Ishikawa (cell line): ENCODE results near the gene BMP7.

Experiments used
- CEBPB ChIP-seq: IDR thresholded peaks from 2 replicates; pipeline ENCODE4 v1.6.1; 2012
- CREB1 ChIP-seq: IDR thresholded peaks from 2 replicates; pipeline ENCODE4 v1.6.1; 2012; ENCODE audit warnings: low read depth
- EGR1 ChIP-seq: IDR thresholded peaks from 2 replicates; pipeline ENCODE4 v1.6.1; 2012
- EP300 ChIP-seq: IDR thresholded peaks from 2 replicates; pipeline ENCODE4 v1.6.1; 2012; ENCODE audit warnings: borderline replicate concordance
- FOXM1 ChIP-seq: IDR thresholded peaks from 2 replicates; pipeline ENCODE4 v1.6.1; 2012; ENCODE audit warnings: low read depth, borderline replicate concordance
- NFIC ChIP-seq: IDR thresholded peaks from 2 replicates; pipeline ENCODE4 v1.6.1; 2012
- RAD21 ChIP-seq: IDR thresholded peaks from 2 replicates; pipeline ENCODE4 v1.6.1; 2012; ENCODE audit warnings: low read depth
- REST ChIP-seq: IDR thresholded peaks from 2 replicates; pipeline ENCODE4 v1.6.1; 2012; ENCODE audit warnings: low read depth, mild to moderate bottlenecking
- TAF1 ChIP-seq: IDR thresholded peaks from 2 replicates; pipeline ENCODE4 v1.6.1; 2012; ENCODE audit warnings: low read depth, mild to moderate bottlenecking
- TCF12 ChIP-seq: IDR thresholded peaks from 2 replicates; pipeline ENCODE4 v1.6.1; 2012; ENCODE audit warnings: low read depth
- TEAD4 ChIP-seq: IDR thresholded peaks from 2 replicates; pipeline ENCODE4 v1.6.1; 2012
- USF1 ChIP-seq: IDR thresholded peaks from 2 replicates; pipeline ENCODE4 v1.6.1; 2012
- YY1 ChIP-seq: IDR thresholded peaks from 2 replicates; pipeline ENCODE4 v1.6.1; 2012; ENCODE audit warnings: low read depth
- ZBTB7A ChIP-seq: IDR thresholded peaks from 2 replicates; pipeline ENCODE4 v1.6.1; 2012; ENCODE audit warnings: low read depth
- TF ChIP-seq, protein P1 (sequence below): IDR thresholded peaks from 2 replicates; pipeline ENCODE4 v1.6.1; 2012

Gene BMP7

GRCh38 chr20:57269148-57269984, 2.9 kb upstream of the BMP7 start:
- TF ChIP-seq EGR1, result no peak
- TF ChIP-seq TEAD4, result no peak
- no peak for TF ChIP-seq TAF1
- TF ChIP-seq YY1, result no peak
- TF ChIP-seq ZBTB7A, result no peak
- no peak for TF ChIP-seq REST
- TF ChIP-seq, protein P1, sequence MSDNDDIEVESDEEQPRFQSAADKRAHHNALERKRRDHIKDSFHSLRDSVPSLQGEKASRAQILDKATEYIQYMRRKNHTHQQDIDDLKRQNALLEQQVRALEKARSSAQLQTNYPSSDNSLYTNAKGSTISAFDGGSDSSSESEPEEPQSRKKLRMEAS, result no peak
- TF ChIP-seq EP300, result no peak
- TF ChIP-seq USF1, result no peak
- no peak for TF ChIP-seq TCF12
- TF ChIP-seq FOXM1, result no peak

DNA sequence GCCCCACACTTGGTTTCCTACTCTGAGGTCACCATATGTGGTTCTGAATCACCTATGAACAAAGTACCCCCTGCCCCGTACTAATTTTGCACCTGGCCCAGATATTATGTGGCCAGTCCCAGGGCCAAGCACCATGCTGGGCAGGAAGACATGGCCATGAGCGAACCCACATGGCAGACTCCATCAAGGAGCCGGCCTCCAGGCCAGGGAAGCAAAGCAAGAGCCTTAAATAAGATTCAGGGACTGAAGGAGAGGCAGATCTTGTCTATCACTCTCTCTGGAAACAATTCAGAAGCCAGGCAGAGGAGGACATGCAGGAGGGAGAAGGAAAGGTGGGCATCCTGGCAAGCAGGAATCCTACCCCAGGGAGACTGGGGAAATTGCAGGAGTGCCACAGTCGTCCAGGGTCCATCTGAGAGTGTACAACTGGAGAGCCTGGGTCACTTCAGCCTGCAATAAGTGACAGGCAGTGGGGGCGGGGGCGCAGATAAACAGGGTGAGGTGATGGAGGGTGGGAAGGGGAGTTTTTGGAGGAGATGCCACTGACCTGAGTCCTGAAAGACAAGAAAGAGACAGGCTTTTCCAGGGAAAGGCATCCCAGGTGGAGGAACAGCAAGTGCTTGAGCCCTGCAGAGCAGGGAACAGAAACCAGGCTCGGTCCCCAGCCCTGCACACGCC, 2.1 kb upstream of the BMP7 start:
- TF ChIP-seq YY1 (no peak), ZBTB7A (no peak), USF1 (no peak), EP300 (no peak), REST (no peak), NFIC (no peak), CREB1 (no peak), TEAD4 (no peak), TCF12 (no peak), CEBPB (no peak), RAD21 (no peak), TAF1 (no peak), FOXM1 (no peak)
- TF ChIP-seq, protein P1, result no peak

DNA sequence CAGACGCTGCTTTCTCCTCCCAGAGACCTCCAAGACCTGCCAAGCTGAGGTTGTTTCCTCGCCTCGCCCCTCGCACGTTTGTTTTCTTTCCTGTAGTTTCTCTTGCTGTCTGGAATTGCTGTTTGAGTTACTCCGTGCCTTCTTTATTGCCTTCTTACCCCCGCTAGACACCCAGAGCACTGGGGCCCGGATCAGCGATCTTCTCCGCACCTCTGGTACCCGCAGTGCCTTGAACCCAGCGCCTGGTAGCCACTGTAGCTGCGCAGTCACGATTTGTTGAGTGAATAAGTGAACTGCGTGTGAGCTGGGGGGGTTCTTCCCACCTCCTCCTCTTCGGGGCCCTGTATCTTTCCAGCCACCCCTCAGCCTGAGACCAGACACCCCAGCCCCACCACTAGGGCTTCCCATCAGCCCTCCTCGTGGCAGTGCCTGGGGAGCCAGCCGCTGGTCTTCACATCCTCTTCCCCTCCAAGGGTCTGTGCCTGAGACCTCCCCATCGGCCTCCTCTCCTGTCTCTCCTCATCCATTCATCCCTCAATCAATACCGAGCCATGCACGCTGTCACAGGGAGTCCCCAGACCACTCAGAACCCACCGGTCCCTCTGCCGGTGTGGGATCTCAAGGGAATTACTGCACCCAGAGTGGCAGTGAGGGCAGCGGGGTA, 849 bp upstream of the BMP7 start:
- no peak for TF ChIP-seq RAD21
- TF ChIP-seq EGR1, result no peak
- no peak for TF ChIP-seq FOXM1
- no peak for TF ChIP-seq USF1
- no peak for TF ChIP-seq TEAD4

DNA sequence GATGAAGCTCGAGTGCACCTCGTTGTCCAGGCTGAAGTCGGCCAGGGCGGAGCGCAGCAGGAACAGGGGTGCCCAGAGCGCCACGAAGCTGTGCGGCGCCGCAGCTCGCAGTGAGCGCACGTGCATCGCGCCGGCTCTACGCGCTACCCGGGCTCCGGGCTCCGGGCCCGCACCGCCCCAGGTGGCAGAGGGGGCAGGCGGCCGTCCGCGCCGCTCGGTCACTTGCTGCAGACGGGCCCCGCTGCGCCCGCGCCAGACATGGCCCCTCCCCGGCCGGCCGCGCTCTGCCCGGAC, 497 bp downstream of the BMP7 start:
- no peak for TF ChIP-seq FOXM1
- no peak for TF ChIP-seq YY1
- TF ChIP-seq REST, result no peak
- TF ChIP-seq CREB1, result no peak
- no peak for TF ChIP-seq TCF12
